SKM-1 treated with dmso at 0.1 percent for 144 hours (cell line): ENCODE data around the gene TNS3.

ENCODE experiments used
- DNase-seq: peaks from one replicate; lab custom pipeline; 2025; ENCODE audit not compliant: unreplicated experiment; lab: John Stamatoyannopoulos, UW

TNS3 gene

DNA sequence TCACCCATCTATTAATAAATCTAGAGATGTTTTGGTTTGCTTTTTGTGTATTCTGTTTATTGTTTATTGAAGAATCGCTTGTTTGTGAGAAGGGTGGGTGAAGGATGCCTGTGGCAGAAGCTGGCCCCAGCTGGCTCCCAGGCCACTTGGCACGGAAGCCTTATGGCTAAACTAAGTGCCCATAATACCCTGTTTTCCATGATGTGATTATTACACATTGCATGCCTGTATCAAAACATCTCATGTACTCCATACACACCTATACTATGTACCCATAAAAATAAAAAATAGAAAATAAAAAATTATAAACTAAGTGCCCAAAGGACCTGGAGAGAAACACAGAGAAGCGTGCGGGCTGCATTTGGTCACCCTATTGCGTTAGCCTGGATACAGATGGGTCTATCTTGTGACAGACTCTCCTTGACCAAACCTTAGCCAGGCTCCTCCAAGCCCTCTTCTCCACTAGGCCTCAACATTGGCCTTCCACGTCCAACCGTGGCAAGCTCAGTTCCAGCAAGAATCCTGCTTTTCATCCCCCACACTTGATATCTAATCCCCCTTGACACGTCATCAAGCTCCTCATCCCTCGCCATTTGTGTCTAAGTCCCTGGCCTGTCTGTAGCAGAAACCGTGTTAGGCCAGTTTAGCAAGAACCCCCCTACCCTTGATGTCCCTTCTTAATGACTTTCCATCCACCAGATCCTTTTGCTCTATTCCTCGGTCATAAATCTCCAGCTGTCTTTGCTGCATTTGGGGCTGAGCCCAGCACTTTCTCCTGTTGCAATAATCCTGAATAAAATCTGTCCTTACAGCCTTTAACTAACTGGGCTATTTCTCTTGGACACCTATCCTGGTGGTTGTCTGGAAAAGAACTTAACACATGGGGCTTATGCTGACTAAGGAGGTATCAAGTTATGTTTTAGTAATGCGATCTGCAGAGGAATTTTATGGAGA lies 245.2 kb downstream of the TNS3 start:
- no peak for DNase-seq

DNA sequence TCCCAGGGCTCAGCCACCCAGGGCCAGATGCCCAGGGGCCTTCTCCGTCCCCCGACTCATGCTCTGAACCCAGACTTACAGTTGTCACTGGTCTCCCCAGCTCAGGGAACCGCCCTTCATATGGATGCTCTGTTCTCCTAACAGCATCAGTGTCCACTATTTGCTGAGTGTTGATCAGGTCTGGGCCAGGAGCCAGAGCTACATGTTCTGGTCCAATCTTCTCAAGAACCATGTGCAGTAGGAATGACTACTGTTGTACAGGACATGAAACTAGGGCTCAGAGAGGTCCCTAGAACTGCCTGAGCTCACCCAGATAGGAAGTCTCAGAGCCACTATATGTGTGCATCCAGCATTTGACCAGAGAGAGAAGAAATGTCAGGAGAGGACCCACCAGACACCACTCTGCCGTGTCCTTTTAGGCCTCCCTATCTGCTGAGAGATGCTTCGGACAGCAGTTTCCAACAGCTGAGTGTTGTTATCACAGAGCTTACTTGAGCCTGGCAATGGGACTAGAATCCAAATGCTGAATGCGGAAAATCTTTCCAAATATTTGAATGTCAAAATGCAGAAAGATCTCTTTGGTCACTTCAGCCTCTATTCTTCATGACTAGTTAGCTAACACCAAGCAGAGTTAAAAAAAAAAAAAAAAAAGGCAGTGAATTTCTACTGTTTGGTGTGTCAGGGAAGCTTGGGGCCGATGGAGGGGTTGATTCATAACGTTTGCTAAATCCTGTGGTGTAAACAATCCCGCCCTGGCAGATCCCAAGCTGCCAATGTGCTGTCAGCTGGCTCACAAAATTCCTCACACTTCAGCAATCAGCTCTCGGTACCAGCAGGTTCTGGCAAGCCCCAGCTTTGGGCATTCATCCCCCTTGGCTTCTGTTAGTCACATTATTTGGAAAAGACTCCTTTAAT lies 246.1 kb downstream of the TNS3 start:
- no peak for DNase-seq

DNA sequence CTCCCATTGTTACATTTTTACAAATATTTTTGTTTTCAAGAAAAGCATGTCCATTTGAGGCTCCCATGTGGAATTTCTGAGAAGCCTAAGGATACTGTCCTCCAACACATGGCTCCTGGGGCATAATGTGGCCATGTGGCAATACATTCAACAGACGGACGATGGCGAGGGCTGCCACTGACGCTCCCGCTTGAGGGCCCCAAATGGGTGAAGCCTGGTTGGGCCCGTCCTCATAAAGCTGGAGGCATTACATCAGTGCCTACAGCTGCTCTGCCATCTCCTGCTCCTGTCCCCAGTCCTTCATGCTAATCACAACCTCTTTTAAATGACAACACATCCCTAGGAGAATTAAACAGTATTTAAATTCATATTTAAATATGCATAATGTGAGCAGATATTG lies 246.8 kb downstream of the TNS3 start:
- DNase-seq: no peak

DNA sequence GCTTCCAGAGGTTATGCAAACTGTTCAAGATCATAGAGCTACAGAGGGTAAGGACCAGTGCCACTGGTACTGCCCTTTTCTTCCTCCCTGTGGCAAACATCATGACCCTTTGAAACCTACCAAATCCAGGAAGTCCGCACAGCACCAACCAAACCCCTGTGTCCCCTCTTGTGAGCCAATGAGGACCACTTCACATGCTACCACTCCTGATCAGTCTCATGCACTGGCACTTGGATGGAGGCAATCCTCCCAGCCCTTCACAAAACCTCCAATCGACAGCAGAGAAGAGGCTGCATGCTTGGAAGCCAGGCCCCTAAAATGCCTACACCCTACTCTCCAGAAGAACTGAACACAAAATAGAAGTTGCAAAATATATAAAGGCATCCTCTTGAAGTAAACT lies 248.0 kb downstream of the TNS3 start:
- no peak for DNase-seq

DNA sequence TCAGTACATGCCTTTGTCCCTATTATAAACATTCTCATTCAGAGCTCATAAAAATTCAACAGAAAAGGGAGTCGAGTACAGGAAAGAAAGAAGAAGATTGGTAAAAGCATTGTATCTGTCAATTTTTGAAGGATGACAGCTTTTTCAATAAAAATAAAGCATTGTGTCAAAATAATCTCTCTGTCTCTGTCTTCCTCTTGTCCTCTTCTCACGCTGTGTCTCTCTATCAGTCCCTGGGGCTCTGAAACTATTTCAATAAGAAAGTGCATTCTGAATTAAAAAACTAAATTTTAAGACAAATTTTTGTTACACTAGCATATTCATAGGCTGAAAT lies 248.4 kb downstream of the TNS3 start:
- DNase-seq: no peak

DNA sequence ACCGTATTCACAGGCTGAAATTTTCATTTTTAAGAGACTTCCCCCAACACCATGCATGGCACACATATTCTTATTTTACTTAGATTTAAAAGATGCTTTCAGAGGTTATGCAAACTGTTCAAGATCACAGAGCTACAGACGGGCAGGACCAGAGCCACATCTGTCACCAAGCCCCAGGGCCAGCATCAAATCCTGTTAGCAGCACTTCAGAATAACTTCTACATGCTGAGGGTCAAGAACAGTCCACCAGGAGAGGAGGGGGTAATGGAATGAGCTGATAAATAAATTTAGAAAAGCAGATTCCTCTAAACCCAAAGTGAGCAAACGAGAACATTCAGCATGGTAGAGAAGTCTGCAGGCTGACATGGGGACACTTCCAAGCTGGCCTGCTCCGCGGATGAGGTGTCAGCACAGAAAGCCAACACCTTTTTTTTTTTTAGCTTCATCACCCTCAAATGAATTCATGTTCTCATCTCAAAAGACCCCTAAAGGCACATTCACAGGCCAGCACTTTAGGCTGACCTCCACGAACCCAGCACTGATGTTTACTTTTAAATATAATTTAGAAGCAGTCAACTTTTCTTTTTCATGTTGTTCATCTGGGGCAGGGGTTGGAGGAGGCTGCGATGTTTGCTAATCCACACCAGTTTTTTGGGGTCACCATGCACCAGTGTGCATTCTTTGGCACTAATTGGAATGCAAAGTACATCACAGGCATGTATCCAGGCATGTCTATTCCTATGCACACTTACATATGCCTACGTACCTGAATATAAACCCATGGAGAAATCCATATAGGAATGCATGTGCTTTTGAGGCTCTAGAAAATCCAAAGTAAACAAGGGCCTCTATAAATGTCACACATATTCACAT lies 249.0 kb downstream of the TNS3 start:
- DNase-seq: no peak

DNA sequence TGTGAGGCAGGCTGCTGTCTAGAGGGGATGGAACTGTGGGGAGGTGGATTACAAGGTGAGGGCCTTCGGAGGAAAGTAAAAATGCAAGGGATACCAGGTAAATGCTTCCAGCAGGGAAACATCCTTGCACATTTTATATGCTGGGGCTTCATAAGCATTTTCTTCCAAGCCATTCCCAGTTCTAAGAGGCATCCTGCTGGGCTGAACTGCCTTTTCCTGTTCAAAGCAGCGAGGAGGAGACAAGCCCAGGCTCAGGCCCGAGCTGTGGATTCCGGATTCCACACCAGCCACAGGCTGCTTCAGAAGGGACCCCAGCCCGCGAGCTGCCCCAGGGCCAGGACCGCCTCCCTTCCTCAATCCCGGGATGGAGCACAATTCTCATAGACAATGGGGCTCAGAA lies 249.7 kb downstream of the TNS3 start:
- DNase-seq: no peak

DNA sequence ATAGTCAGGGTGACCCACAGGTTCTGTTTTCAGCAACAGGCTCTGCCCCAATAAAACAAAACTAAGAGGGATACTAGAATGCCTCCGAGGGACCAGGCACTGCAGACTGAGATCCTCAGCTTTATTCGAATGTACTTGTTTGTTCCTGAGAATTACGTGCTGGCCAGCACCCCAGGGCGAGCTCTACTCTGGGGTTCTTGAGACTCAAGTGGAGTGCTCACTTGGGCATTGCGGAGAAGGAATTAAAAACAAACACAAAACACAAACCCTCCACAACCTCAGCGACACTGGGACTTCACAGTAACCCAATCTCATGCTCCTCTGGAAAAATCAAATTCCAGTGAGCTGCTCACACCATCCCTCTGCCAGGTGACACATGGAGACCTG lies 250.7 kb downstream of the TNS3 start:
- DNase-seq: no peak

DNA sequence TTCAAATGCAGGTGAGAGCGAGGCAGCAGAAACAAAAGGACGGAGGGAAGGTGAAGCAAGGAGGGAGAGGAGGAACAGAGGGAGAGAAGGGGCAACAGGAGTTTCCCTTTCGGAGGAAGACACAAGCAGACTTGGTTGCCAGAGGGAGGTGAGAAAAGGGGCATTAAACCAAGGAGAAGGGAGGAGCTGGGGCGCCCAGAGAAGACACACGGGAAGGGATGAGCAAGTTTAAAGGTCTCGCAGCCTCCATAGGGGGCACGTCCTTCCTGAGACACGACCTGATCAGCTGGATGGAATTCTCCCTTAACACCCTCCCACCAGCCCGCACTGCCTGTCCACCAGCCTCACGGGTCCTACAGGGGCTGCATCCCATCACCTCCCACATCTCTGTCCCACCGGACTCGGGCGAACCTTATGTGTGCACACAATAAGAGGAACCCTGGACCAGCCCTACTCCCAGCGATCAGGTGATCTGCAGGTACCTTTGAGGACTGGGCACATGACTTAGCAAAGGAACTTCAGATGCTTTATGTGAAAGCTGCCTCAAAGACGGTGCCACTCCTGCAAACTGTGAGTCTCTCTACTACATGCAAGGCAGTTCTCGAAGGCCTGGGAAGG lies 251.2 kb downstream of the TNS3 start:
- DNase-seq: no peak

DNA sequence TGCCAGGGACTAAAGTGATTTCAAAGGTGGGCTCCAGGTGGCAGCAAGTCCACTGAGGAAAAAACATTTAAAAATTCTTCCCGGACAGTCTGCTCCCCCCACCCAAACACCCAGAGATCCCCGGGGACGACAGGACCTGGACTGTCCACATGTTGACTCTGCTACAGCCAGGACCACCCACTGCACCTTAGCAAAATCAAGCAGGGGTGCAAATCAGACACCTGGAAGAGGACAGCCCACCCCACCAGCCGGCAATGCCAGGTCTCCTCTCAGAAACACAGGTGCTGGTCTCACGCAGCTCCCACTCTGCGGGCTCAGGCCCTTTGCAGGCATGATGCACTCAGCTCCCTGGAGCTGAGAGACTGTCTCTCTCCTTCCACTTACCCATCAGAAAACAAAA lies 251.9 kb downstream of the TNS3 start:
- DNase-seq: no peak

DNA sequence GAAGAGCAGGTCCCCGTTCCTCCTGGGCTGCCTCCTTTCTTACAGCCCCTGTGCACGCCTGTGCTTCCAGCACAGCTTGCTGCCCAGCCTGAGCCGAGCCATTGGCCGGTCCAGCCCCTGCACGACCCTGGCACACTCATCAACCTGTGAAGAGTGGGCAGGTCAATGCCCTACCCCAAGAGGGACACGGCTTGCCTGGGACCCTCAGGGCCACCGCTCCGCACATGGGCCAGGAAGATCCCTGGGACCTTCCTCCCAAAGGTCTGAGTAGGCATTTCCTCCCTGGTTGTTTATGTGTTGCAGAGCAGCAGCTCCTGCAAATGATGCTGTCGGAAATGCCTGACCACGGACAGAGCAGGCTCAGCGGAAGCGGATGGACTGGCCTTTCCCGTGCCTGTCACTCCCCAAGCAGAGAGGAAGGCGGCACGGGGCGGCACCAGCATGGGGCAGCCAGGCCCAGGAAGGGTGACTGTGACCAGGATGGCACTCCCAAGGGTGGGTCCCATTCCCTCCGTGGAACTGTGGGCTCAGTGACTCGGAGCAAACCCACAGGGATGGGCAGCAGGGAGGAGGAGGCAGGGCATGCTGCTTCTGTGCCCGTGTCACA lies 252.5 kb downstream of the TNS3 start:
- no peak for DNase-seq

DNA sequence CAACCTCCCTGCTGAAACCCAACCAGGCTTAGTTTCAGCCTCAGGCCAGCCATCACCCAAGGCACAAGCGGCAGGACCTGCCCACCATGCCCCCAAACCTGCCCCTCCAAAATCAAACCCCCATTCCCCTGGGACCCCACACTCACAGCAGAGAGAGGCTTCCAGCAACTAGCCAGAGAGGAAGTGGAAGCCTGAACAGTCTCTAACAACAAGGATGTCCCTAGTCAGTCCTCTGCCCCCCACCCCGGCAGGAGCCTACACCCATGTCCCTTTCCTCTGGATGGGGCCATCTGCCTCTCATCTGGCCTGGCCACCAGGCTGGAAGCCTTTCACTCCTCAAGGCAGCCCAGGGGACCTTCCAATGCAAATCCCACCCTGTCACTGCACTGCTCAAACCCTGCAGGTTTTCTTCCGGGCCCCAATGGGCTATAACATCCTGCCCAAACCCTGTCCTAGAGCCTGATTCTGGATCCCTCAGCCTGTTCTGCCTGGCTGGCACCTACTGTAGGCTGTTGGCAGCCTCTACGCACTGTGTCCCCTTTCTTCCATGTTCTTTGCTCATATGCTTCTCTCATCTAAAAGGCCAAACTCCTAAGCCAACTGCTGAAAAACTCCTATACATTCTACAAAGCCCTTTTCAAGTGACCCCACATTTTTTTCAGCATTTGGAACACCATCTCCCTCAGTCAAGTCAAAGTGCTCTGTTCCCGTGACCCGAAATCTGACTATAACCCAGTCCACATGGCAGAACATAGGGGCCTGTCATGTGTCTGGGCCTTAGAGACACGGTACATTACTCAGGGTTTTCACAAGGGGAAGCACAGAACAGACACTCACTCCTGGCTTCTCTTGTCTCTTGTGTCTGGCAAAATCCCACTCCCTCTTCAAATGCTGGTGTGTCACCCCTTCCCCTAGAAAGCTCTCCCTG lies 253.3 kb downstream of the TNS3 start:
- no peak for DNase-seq

DNA sequence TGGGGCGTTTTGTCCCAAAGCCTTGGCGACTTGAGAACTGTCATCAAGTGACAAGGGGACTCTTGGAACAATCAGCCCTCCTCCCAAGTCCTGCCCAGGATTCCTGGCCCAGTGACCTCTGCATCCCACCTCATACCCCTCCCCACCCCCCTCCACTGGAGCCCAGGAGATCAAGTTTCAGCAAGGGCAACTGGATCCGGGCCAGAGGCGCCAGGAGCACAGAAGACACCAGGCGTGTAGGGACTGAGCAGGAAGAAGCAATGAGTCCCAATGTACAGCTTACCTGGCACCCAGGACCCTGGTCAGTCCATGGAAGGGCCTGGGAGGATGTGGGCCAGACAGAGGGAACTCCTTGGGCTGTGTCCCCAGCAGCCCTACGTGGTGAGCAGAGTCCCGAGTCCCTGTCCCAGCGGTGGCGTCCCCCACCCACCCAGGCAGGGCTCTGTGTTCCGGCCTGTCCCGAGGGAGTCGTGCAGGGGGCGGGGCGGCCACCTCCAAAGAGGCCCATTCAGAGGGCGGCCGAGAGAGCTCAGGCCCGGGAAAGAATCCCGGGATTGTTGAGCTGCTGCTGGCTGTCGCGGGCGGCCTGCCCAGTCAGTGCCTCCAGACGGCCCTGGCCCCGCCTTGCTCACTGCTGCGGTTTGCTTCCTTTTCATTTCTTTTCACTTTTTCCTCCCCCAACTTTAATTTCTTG lies 254.1 kb downstream of the TNS3 start:
- DNase-seq: no peak

DNA sequence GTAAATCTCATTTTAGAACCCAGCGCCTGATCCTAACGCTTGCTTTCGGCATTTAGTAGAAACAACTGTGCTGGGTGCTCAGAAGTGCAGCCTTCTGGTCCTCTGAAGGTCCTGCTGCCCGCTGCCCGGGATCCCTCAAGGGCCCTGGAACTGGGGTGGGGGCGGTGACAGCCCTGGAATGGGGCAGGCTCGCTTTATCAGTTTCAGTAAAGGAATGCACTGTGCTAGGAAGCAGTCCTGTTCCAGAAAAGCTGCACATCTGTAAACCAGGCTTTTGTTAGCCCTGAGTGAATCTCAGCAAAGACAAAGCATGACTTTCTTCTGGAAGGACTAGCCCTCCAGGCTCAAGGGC lies 254.6 kb downstream of the TNS3 start:
- no peak for DNase-seq

DNA sequence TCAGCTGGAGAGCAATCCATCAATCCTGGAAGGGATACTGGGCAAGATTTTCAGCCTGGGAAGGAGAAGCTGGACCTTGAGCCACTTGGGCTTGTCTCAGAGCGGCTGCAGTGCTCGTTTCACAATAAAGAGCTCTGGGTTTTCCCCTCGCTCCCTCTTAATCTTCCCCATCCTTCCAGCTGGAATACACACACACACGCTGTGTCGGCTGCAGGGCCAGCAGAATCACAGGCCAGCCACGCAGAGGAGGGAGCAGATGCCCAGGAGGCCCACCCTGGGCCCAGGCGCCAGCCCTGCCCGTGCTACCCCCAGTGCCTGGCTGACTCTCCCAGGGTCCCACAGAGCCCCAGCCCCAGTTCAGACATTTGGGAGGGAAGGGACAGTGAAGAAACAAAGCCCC lies 255.1 kb downstream of the TNS3 start:
- no peak for DNase-seq

DNA sequence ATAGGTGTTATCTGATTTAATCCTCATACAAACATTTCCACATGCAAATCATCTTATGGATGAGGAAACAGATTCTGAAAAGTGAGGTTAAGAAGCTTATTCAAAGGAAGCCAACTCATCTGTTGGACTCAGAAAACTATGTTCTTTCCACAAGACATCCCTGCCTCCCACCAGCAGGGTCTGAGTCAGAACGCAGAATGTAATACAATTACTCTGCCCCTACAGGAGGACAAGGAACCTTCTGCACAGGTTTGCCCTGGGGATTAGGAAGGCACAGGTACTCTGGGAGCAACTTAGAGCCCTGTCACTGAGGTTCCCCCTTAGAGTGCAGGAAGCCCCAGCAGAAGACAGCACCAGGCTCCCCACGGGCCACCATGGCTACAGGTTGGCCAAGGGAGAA lies 255.7 kb downstream of the TNS3 start:
- no peak for DNase-seq

DNA sequence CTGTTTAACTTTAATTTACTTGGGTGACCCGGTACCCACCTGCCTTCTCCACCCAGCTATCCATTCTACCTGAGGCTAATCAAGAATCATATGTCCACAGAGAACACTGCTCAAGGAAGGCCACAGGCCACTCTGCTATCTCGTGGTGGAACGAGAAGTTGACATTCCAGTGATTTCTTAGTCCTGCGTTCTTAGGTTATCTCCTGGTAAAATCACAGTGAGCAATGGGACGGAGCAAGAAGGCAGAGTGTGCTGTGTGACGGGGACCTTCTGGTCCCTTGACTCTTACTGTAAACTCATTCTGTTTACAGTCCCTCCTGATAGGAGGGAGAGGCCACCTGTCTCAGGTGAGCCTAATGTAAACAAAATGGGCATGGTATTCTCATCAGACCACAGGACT lies 256.6 kb downstream of the TNS3 start:
- no peak for DNase-seq

DNA sequence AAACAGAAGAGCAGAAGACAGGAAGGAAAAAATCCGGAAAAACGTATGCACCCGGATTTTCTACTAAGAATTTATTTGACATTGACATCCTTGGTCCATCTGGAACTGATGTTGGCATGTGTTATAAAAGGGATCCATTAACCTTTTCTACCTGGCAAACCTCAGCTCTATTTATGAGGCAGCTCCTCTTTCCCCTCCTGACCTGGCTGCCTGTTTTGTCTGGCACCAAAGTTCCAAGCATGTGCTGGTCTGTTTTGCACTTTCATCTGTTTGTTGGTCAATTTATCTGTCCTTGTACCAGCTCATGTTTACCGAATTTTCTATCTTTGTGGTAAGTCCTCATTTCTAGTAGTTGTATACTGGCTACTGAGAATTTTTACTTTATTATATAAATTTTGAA lies 258.0 kb downstream of the TNS3 start:
- no peak for DNase-seq

DNA sequence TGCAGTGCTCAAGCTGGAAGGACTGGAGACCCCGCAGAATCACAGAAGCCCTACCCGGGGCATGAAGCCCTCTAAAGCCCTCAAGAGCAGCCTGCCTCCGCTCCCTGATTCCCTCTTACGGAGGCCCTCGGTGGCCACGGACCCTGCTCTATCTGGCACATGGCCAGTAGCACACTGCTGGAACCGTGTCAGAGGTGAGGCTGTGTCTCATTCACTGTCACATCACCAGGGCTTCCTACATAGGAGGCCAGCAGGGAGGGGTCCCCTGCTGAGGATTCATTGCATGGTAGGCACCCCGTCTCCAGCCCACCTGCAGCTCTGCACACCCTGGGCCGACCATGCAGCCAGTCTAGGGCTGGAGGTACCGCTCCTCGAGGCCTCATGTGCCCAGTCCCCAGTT lies 259.2 kb downstream of the TNS3 start:
- DNase-seq: no peak
